Activated CD8-positive, alpha-beta memory T cell treated with anti-CD3 and anti-CD28 coated beads, Interleukin-2, amount 50 U/mL, for 48 hours (primary cell): ENCODE results near the gene SESN1.

ENCODE experiments used
- DNase-seq: peaks from one replicate; pipeline ENCODE4 v3.0.0-alpha.2; 2020

Gene SESN1

GRCh38 chr6:109024368-109024767 lies 70.3 kb downstream of the SESN1 start:
- no peak for DNase-seq

DNA sequence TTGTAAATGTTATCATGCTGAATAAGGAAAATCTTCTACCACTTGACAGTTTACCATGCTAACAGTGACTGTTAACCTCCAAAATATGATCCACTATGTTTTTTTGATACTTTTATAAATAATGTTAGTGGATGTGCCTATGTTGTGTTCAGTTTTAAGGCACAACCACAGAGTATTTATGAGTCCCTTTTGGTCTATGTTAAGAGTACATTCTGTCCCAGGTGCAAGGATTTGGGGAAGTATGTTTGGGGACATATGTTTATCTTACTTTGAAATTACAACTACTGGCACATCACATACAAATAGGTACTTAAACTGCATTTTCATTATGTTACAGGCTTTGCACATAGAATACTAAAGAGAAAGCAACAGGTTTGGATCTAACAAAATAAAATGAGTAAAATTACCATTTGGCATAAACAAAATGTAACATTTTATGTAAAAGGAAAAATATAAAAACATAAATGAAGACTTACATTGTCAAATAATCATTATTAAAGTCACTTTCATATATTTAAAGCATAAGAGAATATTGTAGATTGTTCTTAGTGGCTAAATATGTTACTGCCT lies 71.2 kb downstream of the SESN1 start:
- no peak for DNase-seq

DNA sequence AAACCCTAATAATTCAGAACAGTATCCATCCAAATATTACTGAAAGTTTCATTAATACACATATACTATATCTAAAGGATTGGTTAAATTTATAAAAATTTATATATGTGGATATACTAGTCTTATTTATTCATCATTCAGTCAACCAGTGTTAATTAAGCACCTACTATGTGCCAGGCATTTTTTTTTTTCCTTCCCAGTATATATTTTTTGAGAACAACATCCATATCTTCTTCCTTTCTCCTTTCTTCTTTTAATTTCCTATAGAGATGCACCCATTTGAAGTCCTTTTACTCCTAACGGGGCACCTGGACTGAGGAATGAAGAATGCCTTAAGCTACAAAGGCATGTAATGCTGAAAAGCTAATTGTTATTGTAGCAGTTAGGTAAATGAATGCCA lies 72.8 kb downstream of the SESN1 start:
- DNase-seq: no peak

DNA sequence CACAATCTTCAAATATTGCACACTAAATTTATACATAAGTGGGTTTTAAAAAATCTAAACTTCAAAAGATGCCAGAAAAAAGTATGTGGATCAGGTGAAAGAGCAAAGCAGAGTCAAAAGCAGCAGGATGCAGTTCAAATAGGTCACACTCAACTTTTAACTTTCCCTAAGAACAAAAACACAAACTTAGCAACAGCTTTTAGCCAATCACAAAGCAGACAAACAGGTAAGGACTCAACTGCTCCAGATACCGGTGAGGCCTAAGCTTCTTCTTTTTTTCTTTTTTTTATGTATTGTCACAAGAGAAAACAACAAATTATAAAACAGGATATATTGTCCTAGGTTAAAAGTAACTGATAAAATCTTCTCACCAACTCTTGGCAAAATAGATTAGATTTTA lies 74.7 kb downstream of the SESN1 start:
- no peak for DNase-seq

GRCh38 chr6:109015176-109015575 lies 79.5 kb downstream of the SESN1 start:
- no peak for DNase-seq

- no peak for DNase-seq
Observed at GRCh38 chr6:109014606-109015005, 80.0 kb downstream of the SESN1 start.

GRCh38 chr6:109013656-109014305 lies 80.9 kb downstream of the SESN1 start:
- DNase-seq: no peak

- no peak for DNase-seq
Observed at GRCh38 chr6:109010705-109011102, 83.9 kb downstream of the SESN1 start.

- no peak for DNase-seq
Observed at GRCh38 chr6:109009962-109010704, 84.5 kb downstream of the SESN1 start.

DNA sequence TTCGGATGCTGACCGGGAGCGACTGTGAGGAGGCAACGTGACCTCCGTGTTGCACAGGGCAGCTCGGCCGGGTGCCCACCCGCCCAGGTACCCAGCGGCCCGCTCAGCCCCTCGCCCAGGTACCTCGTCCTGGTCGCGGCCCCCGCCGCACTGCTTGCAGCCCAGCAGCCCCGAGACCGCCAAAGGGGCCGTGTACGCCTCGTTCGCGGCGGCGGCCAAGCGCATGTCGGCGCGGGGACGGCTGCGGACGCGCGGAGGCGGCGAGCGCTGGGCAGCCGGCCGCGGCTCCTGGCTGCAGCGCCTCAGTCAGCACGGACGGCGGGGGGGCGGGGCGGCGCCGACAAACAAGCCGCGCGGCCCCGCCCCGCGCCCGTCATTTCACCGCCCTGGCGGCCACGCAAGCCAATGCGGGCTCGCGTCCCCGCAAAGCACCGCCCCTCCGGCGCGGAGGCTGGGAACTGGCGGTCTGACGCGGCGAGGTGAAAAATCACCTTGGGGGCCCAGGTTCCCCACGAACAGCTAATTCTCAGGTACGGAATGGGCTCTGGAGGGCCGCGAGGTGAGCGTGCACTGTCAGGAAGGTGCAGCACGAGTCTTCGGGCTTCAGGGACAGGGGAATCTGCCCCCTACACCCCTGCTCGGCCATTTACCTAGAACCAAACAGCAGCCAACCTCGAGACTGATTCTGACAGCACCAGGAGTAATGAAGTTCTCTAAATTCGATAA lies 85.2 kb downstream of the SESN1 start:
- DNase-seq: peak; percentile 94

DNA sequence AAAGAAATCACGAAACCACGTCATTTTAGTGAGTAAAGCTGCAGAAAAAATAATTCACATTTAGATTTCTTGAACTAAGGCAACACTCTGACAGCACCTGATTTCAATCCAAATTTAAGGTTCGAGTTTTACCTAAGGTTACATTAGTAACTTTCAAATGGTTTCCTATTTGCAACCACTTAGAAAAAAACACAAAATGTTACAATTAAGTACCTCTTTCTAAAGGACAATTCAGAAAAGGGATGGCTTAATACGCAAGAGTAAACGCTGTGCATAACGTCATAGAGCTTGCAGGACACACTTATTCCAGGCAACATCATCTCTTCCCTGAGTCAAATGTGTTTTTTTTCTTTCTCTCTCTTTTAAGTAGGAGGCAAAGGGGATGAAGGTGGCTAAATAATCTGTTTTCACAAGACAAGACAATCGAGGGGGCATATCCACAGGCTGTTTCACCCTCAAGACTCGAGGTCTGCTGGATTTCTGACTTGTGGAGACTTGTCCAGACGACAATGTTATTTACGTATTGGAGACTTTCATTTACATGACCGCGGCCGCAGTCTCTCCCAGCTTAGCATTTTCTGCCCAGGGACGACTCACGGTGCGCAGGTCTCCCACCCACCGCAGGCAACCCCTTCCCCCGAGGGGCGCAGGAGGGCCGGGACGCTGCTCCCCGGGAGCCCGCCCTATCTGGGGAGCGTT lies 86.0 kb downstream of the SESN1 start:
- no peak for DNase-seq

GRCh38 chr6:109008054-109008453 lies 86.6 kb downstream of the SESN1 start:
- DNase-seq: no peak

DNA sequence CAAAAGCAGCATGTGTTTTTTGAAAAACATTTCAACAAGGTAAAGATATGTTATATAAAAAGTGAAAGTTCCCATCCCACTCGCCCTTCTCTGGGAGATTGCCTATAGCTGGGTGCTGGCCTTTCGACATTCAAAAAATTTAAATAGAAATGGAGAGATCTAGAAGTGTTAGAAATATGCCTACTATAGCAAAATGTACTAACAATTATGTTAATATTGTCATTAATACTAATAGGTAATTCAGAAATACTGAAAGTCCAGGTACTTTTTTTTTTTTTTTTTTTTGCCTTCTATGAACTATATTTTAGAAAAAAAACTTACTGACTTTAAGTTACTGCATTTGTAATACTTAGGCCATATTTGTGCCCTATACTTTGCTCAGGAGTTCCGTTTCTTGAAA lies 87.1 kb downstream of the SESN1 start:
- DNase-seq: no peak

DNA sequence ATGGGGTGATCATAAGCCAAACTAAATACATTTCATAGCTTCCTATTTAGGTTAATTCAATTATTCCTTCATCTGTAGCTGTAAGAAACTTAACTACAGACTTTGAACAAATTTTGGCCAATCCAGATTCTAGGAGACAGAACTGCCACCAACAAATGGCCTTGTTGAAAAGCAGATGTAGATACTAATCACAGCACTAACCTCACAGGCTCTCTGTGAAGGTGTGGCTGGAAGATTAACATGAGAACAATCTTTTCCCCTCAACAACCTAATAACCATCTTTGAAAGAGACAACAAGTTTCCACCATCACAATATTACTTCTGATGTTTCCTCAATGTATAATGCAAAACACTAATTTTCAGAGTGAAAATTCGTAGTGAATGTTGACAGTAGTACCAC lies 87.8 kb downstream of the SESN1 start:
- no peak for DNase-seq

GRCh38 chr6:109002882-109003281 lies 91.8 kb downstream of the SESN1 start:
- DNase-seq: no peak

GRCh38 chr6:109002051-109002697 lies 92.5 kb downstream of the SESN1 start:
- DNase-seq: no peak

DNA sequence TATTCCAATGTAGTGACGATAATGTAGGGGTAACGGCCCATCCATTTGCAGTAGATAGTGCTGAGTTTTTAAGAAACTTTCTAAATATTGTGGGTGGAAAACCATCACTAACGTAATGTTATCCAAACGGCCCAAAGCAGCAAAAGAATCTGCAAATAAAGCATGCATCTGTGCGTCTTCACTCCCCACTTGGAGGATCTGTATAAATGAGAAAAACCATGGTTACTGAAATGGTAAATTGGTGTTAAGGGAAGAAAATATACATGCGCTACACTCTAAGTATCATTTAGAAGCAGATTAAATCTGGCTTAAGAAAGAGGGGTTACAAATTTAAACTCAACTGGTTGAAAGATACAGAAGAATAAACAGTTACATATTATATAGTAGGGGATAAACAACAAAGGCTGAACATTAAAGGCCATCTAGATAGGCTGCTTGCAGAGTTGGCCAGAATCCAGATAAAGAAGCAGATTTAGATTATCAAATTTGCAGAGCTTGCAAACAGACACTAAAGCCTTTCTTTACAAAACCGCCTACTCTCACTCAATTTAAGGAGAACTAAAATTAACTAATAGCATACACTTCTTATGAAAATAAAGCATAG lies 93.3 kb downstream of the SESN1 start:
- DNase-seq: no peak

DNA sequence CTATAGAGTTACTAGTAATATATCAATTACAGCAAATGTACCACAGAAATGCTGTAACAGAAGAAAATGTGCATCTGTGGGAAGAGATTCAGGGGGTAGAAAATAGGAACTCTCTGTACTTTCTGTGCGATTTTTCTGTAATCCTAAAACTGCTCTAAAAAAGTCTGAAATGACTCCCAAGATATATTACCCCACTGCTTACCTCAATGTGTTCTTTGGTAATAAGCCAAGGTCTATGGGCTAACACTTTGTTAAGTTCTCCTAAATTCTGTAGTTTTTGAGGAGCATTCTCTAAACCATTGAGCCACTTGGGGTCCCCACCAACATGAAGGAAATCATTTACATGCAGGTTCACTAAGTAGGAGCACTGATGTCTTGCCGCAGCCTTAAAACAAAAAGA lies 94.4 kb downstream of the SESN1 start:
- DNase-seq: no peak

DNA sequence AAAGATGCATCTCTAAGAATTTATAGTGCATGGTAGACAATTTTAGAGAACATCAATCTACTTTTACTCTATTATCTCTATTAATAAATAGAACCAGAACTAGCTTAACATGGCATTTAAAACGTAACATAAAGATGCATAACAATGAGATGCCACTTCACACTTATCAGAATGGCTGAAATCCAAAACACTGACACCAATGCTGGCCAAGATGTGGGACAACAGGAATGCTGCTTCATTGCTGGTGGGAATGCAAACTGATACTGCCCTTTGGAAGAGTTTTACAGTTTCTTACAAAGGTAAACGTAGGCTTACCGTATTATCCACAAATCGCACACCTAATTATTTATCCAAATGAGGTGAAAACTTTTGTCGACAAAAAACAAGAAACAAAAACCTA lies 95.2 kb downstream of the SESN1 start:
- no peak for DNase-seq

DNA sequence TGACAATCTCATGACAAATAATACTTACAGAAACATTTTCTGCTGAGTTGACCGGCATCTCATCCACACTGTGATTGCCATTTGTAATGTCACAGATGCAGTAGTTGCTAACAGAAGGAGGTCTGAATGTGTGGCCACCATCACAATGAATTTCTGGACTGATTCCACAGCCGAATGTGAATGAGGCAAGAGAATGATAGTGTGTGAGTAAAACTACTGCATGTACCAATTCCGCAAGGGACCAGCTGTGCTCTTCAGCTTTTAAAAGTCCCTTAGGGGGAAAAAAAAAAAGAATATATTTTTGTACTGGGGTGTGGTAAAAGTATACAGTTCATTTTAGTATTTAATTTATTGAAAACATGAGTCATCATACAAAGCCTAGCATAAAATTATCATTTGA lies 96.2 kb downstream of the SESN1 start:
- no peak for DNase-seq

GRCh38 chr6:108996208-108996607 lies 98.4 kb downstream of the SESN1 start:
- no peak for DNase-seq

DNA sequence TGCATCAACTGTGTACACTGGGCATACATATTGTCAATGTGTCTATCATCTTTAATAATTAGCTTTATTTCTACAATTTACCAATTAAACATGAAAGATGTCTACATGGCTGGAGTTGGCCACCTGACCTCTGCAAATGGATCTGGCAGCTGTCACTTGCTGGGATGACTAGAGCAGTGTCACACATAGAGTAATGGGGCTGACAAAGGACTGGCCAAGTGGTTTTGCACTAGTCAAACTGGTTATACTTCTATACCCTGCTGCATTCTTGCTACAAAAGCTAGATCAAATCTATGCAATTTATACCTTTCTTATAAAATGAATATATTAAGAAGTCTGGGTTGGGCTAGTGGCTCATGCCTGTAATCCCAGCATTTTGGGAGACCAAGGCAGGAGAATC lies 99.3 kb downstream of the SESN1 start:
- DNase-seq: no peak
